Spleen (tissue), 11 donors: ENCODE results near the gene DNM3. TPM values are rescaled to one million over a fixed set of nuclear protein-coding genes. Genes with fewer than 3 reads are reported as not detected.

Experiments
- DNase-seq: peaks from one replicate; pipeline ENCODE4 v3.0.0-alpha.2; 2020
- H3K27ac ChIP-seq, 8 donors: fragments of 200-600 bp; sonication (generic) in 7 of 8; 1 replicate in 4 of 8; 2 replicates in 4 of 8; pipeline versions ENCODE4 v1.5.0 to v1.8.0; 2016 to 2021; ENCODE audit warnings: inconsistent platforms in 4 of 8, mild to moderate bottlenecking in 4 of 8, moderate library complexity in 1 of 8
- H3K27me3 ChIP-seq, 7 donors: fragments of 200-600 bp; sonication (generic) in 6 of 7; replicated peaks in 1 of 7; 1 replicate in 4 of 7; 2 replicates in 3 of 7; pipeline versions ENCODE4 v1.5.0 to v1.8.0; 2016 to 2021; ENCODE audit warnings: inconsistent platforms in 3 of 7, mild to moderate bottlenecking in 1 of 7
- H3K36me3 ChIP-seq, 6 donors: fragments of 200-600 bp; sonication (generic) in 5 of 6; 1 replicate in 4 of 6; 2 replicates in 2 of 6; pipeline versions ENCODE4 v1.5.0 to v1.8.0; 2016 to 2021; ENCODE audit warnings: inconsistent platforms in 2 of 6
- H3K4me1 ChIP-seq, 6 donors: fragments of 200-600 bp; sonication (generic) in 5 of 6; 1 replicate in 3 of 6; 2 replicates in 3 of 6; pipeline versions ENCODE4 v1.5.0 to v1.8.0; 2016 to 2021; ENCODE audit warnings: inconsistent platforms in 3 of 6
- H3K4me3 ChIP-seq, 8 donors: fragments of 200-600 bp; sonication (generic) in 7 of 8; 1 replicate in 4 of 8; 2 replicates in 4 of 8; pipeline versions ENCODE4 v1.5.0 to v1.8.0; 2016 to 2021; ENCODE audit warnings: inconsistent platforms in 4 of 8, mild to moderate bottlenecking in 4 of 8, moderate library complexity in 2 of 8
- H3K9me3 ChIP-seq, 8 donors: fragments of 200-600 bp; sonication (generic) in 7 of 8; 1 replicate in 4 of 8; 2 replicates in 4 of 8; pipeline versions ENCODE4 v1.5.0 to v1.8.0; 2016 to 2021; ENCODE audit warnings: inconsistent platforms in 4 of 8
- CTCF ChIP-seq, 11 experiments: fragments of 200-600 bp in 7 of 11; fragments of 450-650 bp in 4 of 11; sonication (generic) in 4 of 11; IDR thresholded peaks in 8 of 11; conservative IDR thresholded peaks in 3 of 11; 1 replicate in 7 of 11; 2 replicates in 4 of 11; pipeline versions ENCODE4 v1.4.0 to v1.8.0; 2016 to 2021; ENCODE audit warnings: antibody characterized with exemption in 11 of 11, inconsistent platforms in 4 of 11, mild to moderate bottlenecking in 1 of 11
- POLR2A ChIP-seq, 3 donors: fragments of 450-650 bp; IDR thresholded peaks; one replicate each; pipeline ENCODE4 v1.5.1; 2017; ENCODE audit warnings: antibody characterized with exemption in 3 of 3, mild to moderate bottlenecking in 1 of 3
- POLR2AphosphoS5 ChIP-seq, 3 donors: sonication (generic); formaldehyde crosslinking; IDR thresholded peaks; one replicate each; pipeline ENCODE4 v1.5.1; 2017; ENCODE audit warnings: antibody characterized with exemption in 3 of 3
- WGBS, 5 donors: extraction: QIAGEN DNeasy Blood & Tissue Kit in 3 of 5; methylation state at CpG; one replicate each; pipeline versions ENCODE4 v1.1.5 to v1.1.7; 2013 to 2018; 5-methylcytosine and 5-hydroxymethylcytosine counted together
- intact Hi-C: fragments of 100-400 bp; cut with DNase I; formaldehyde crosslinking; loops from one replicate; pipeline ENCODE4 v1.15.0; 2023; ENCODE audit warnings: low total_unique reads
- polyA plus RNA-seq, 3 donors: library from polyadenylated mRNA; stranded (reverse); fragments of 200-250 nt; gene quantifications; one replicate each; pipeline ENCODE4 v1.2.1, GENCODE V29; 2013
- total RNA-seq, 7 donors: library from RNA; depleted of rRNA in 3 of 7; stranded (reverse); fragments of >200 nt in 3 of 7; fragmentation: NEBNext Ultra II Directional in 4 of 7; extraction: Animal tissue kit (Norgen Biotek cat#: 25700) in 4 of 7; gene quantifications; one replicate each; pipeline versions ENCODE4 v1.1.0 to v1.2.1, GENCODE V29; 2016 to 2021
- donor health status: healthy with polysubstance abuse.
- donor health status: DM: no; HTN: no; CAD: no; lungs with moderate emphysema.
- donor health status: DM: no; HTN: no; CAD: no.
- donor health status: Bipolar disorder and iron deficiency.
- donor health status: healthy.
- donor health status: DM: no; HTN: no; CAD: no.
- donor health status: DM: yes; HTN: yes; CAD: no.

DNM3 gene
- total and polyA plus RNA-seq, 10 donors = 0.61 to 10.2 (median 4.9) TPM

GRCh38 chr1:172279939-172280636 is 438.8 kb downstream of the DNM3 start:
- 85 to 95% (median 89%) methylated on average over 4 of the region's 4 CpGs for WGBS, 5 donors
- Histone ChIP-seq H3K4me1 (no peaks in the 10 kb centered on the region), H3K9me3 (no peaks in the 10 kb centered on the region), H3K27me3 (no peaks in the 10 kb centered on the region), H3K27ac (no peak overlapping the region), H3K4me3 (no peak overlapping the region), H3K36me3 (no peaks in the 10 kb centered on the region)
- TF ChIP-seq CTCF (IDR thresholded peaks at IDR 0.05 in 8 of 11, conservative IDR thresholded peaks at IDR 0.05 in 3 of 11) (no peak), POLR2A (IDR thresholded peaks at IDR 0.05) (no peak), POLR2AphosphoS5 (IDR thresholded peaks at IDR 0.05) (no peak)
- intact Hi-C loops = no loop called here
- DNase-seq = no peak

- TF ChIP-seq CTCF (IDR thresholded peaks at IDR 0.05 in 8 of 11, conservative IDR thresholded peaks at IDR 0.05 in 3 of 11) (no peak), POLR2AphosphoS5 (IDR thresholded peaks at IDR 0.05) (no peak), POLR2A (IDR thresholded peaks at IDR 0.05) (no peak)
- intact Hi-C loops = no loop called here
- Histone ChIP-seq H3K4me1 (peaks cover 0 to 14% (median 5%) of the 10 kb centered on the region in 6 donors), H3K36me3 (no peaks in the 10 kb centered on the region), H3K9me3 (no peaks in the 10 kb centered on the region), H3K4me3 (no peak overlapping the region), H3K27ac (no peak overlapping the region), H3K27me3 (no peaks in the 10 kb centered on the region)
- no peak for DNase-seq
- 42 to 76% (median 70%) methylated on average over 2 of the region's 2 CpGs for WGBS, 5 donors
Measured at GRCh38 chr1:172283766-172284165, 442.5 kb downstream of the DNM3 start.

- H3K4me3 ChIP-seq = no peak overlapping the region
- no peak for TF ChIP-seq POLR2A (IDR thresholded peaks at IDR 0.05)
- TF ChIP-seq CTCF (IDR thresholded peaks at IDR 0.05 in 8 of 11, conservative IDR thresholded peaks at IDR 0.05 in 3 of 11) = no peak
- TF ChIP-seq POLR2AphosphoS5 (IDR thresholded peaks at IDR 0.05) = peak in 1 of 3 donors; percentile 7
- DNase-seq = no peak
- no peaks in the 10 kb centered on the region for H3K27me3 ChIP-seq
- H3K4me1 ChIP-seq = peaks cover 0 to 14% (median 5%) of the 10 kb centered on the region in 6 donors
- no peaks in the 10 kb centered on the region for H3K36me3 ChIP-seq
- 39 to 57% (median 52%) methylated on average over 2 of the region's 2 CpGs for WGBS, 5 donors
- H3K27ac ChIP-seq = peak overlapping the region in 6 of 8 donors; percentile 10 to 48 (median 25)
- H3K9me3 ChIP-seq = no peaks in the 10 kb centered on the region
- intact Hi-C loops = no loop called here
Measured at GRCh38 chr1:172286629-172287076, 445.4 kb downstream of the DNM3 start.

- Histone ChIP-seq H3K9me3 (no peaks in the 10 kb centered on the region), H3K27ac (peak overlapping the region in 5 of 8 donors; percentile 10 to 48 (median 30)), H3K4me3 (no peak overlapping the region), H3K27me3 (no peaks in the 10 kb centered on the region), H3K36me3 (no peaks in the 10 kb centered on the region), H3K4me1 (peaks cover 0 to 14% (median 5%) of the 10 kb centered on the region in 6 donors)
- peak; percentile 74 for DNase-seq
- intact Hi-C loops = no loop called here
- TF ChIP-seq CTCF (IDR thresholded peaks at IDR 0.05 in 8 of 11, conservative IDR thresholded peaks at IDR 0.05 in 3 of 11) = no peak
- no peak for TF ChIP-seq POLR2A (IDR thresholded peaks at IDR 0.05)
- TF ChIP-seq POLR2AphosphoS5 (IDR thresholded peaks at IDR 0.05) = peak in 1 of 3 donors; percentile 19
Measured at GRCh38 chr1:172287208-172287607, 445.9 kb downstream of the DNM3 start.
